Aorta (tissue), 5 donors: Measurements from ENCODE around the gene POLR1B. TPM values are rescaled to one million over a fixed set of nuclear protein-coding genes. Genes with fewer than 3 reads are reported as not detected.
"Not testable (repeated sequence)": the region's sequence is repeated elsewhere in the genome, so short reads cannot be mapped to it uniquely, and the experiment has no call there.

Experiments used
- ATAC-seq: fragments of 200-7000 bp; cut with Tn5 transposase; one replicate; pipeline ENCODE4 v1.9.1; 2022; ENCODE audit warnings: moderate library complexity; ENCODE audit not compliant: low FRiP score
- DNase-seq, 2 donors: peaks; one replicate each; pipeline ENCODE4 v3.0.0-alpha.2; 2020
- H3K27ac ChIP-seq, 2 donors: one replicate each; pipeline ENCODE4 v1.5.1; 2013; ENCODE audit warnings: low read length in 2 of 2, mild to moderate bottlenecking in 2 of 2, moderate library complexity in 2 of 2, control low read depth in 1 of 2, inconsistent platforms in 1 of 2, low read depth in 1 of 2
- H3K27me3 ChIP-seq, 2 donors: one replicate each; pipeline ENCODE4 v1.6.1; 2013; ENCODE audit warnings: control low read depth in 1 of 2, low read length in 1 of 2, mild to moderate bottlenecking in 1 of 2, moderate library complexity in 1 of 2; ENCODE audit not compliant: insufficient read depth in 2 of 2, control insufficient read depth in 1 of 2
- H3K36me3 ChIP-seq, 2 donors: one replicate each; pipeline ENCODE4 v1.6.1; 2013; ENCODE audit warnings: control low read depth in 1 of 2, low read length in 1 of 2, mild to moderate bottlenecking in 1 of 2; ENCODE audit not compliant: insufficient read depth in 2 of 2, control insufficient read depth in 1 of 2
- H3K4me1 ChIP-seq, 2 donors: one replicate each; pipeline ENCODE4 v1.6.1; 2013; ENCODE audit warnings: low read length in 2 of 2, control low read depth in 1 of 2, mild to moderate bottlenecking in 1 of 2, moderate library complexity in 1 of 2; ENCODE audit not compliant: insufficient read depth in 2 of 2, control insufficient read depth in 1 of 2
- H3K4me3 ChIP-seq, 2 donors: one replicate each; pipeline ENCODE4 v1.5.1; 2013; ENCODE audit warnings: low read length in 2 of 2, control low read depth in 1 of 2, mild to moderate bottlenecking in 1 of 2
- H3K9me3 ChIP-seq: one replicate; pipeline ENCODE4 v1.6.1; 2013; ENCODE audit warnings: mild to moderate bottlenecking, low read length; ENCODE audit not compliant: control insufficient read depth
- WGBS, 2 donors: extraction: QIAGEN DNeasy Blood & Tissue Kit; methylation state at CpG; one replicate each; pipeline ENCODE4 v1.1.7; 2013; 5-methylcytosine and 5-hydroxymethylcytosine counted together
- intact Hi-C, 2 donors: fragments of 100-400 bp; cut with DNase I; formaldehyde crosslinking; loops; one replicate each; pipeline versions ENCODE4 v1.14.2 to v1.15.0; 2022
- polyA plus RNA-seq, 2 donors: library from polyadenylated mRNA; stranded (reverse); fragments of 200-250 nt; gene quantifications; one replicate each; pipeline ENCODE4 v1.2.3, GENCODE V29; 2013
- total RNA-seq, 2 donors: library from RNA; stranded (reverse); fragmentation: NEBNext Ultra II Directional; extraction: Animal tissue kit (Norgen Biotek cat#: 25700); gene quantifications; one replicate each; pipeline ENCODE4 v1.2.1, GENCODE V29; 2021
- donor health status: healthy with polysubstance abuse.
- donor health status: Bipolar disorder and iron deficiency.
- donor health status: DM: no; HTN: no; CAD: no.
- donor health status: DM: no; HTN: no; CAD: no.
- donor health status: DM: yes; HTN: yes; CAD: no.

Gene POLR1B
- total and polyA plus RNA-seq, 4 donors = 3.6 to 13.5 (median 6.6) TPM

GRCh38 chr2:112534826-112535225, 7.4 kb upstream of the POLR1B start:
- Histone ChIP-seq H3K4me1 (no peaks in the 10 kb centered on the region), H3K27ac (no peak overlapping the region), H3K9me3 (no peaks in the 10 kb centered on the region), H3K36me3 (peaks cover 0 to 4% of the 10 kb centered on the region in 2 donors), H3K27me3 (no peaks in the 10 kb centered on the region), H3K4me3 (no peak overlapping the region)
- intact Hi-C loops = no loop called here
- ATAC-seq = no peak
- no peak for DNase-seq
- WGBS, 2 donors = 42 to 63% methylated on average over 1 of the region's 1 CpG

DNA sequence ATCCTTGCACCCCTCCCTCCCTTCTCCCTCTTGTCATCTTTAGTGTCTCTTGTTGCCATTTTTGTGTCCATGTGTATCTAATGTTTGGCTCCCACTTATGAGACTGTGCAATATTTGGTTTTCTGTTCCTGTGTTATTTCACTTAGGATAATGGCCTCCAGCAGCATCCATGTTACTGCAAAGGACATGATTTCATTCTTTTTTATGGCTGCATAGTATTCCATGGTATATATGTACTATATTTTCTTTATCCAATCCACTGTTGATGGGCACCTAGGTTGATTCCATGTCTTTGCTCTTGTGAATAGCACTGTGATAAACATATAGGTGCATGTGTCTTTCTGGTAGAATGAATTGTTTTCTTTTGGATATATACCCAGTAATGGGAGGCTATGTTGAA, 5.6 kb upstream of the POLR1B start:
- H3K36me3 ChIP-seq, intact Hi-C loops, H3K9me3 ChIP-seq, DNase-seq, ATAC-seq, H3K27ac ChIP-seq, H3K27me3 ChIP-seq, H3K4me1 ChIP-seq, H3K4me3 ChIP-seq: not testable (repeated sequence)

DNA sequence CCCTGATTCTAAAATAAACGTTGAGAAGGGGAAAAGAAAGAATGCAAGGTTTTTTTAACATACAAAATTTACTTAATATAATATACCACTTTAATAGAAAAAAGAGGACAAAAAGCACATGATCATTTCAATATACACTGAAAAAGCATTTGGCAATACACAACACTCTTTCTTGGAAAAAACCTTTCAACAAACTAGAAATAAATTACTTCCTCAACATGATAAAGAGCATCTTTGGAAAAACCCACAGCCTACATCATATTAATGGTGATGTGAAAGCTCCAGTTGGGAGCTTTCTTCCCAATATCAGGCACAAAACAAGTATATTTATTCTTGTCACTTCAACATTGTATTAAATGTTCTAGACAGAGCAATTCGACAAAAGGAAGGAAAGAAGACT, 3.0 kb upstream of the POLR1B start:
- H3K27ac ChIP-seq = no peak overlapping the region
- no peaks in the 10 kb centered on the region for H3K9me3 ChIP-seq
- DNase-seq = no peak
- H3K36me3 ChIP-seq = no peaks in the 10 kb centered on the region
- peaks cover 0 to 5% of the 10 kb centered on the region in 2 donors for H3K4me1 ChIP-seq
- no peaks in the 10 kb centered on the region for H3K27me3 ChIP-seq
- H3K4me3 ChIP-seq = no peak overlapping the region
- intact Hi-C loops = no loop called here
- no peak for ATAC-seq
- 59 to 60% methylated on average over 2 of the region's 2 CpGs for WGBS, 2 donors

DNA sequence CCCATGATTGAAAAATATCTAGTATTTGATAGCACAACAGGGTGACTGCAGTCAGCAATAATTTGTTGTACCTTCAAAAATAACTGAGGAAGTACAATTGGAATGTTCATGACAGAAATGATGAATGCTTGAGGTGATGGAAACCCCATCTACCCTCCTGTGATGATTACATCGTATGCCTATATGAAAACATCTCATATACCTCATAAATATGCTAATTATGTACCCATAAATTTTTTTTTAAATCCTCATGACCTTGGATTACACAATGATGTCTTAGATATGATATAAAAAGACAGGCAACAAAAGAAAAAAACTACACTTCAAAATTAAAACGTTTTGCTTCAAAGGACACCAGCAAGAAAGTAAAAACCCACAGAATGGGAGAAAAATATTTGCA, 1.4 kb upstream of the POLR1B start:
- WGBS, 2 donors = 36 to 43% methylated on average over 2 of the region's 2 CpGs
- Histone ChIP-seq H3K4me3 (no peak overlapping the region), H3K36me3 (no peaks in the 10 kb centered on the region), H3K27ac (no peak overlapping the region), H3K4me1 (peaks cover 0 to 5% of the 10 kb centered on the region in 2 donors), H3K27me3 (no peaks in the 10 kb centered on the region), H3K9me3 (no peaks in the 10 kb centered on the region)
- intact Hi-C loops = loop anchor here (2.0 to 5.0 kb wide), 2 partner anchors 41 to 58 kb away; partner anchors contain the start of genes CHCHD5 (in 1 of the 2) and TTL (in 1 of the 2)
- DNase-seq (no peak), ATAC-seq (no peak)

- WGBS, 2 donors = 15 to 18% methylated on average over 34 of the region's 34 CpGs
- no peaks in the 10 kb centered on the region for H3K27me3 ChIP-seq
- H3K4me3 ChIP-seq = peak overlapping the region; percentile 36 to 78
- ATAC-seq (peak; percentile 91), DNase-seq (peak; percentile 85 to 89)
- no peaks in the 10 kb centered on the region for H3K9me3 ChIP-seq
- H3K4me1 ChIP-seq = peaks cover 0 to 5% of the 10 kb centered on the region in 2 donors
- H3K36me3 ChIP-seq = peaks cover 0 to 3% of the 10 kb centered on the region in 2 donors
- H3K27ac ChIP-seq = peak overlapping the region; percentile 51 to 78
- intact Hi-C loops = loop anchor here (2.0 to 5.0 kb wide), 2 partner anchors 41 to 59 kb away; partner anchors contain the start of genes TTL (in 2 of the 2) and CHCHD5 (in 1 of the 2)
These were observed 746 bp upstream of the POLR1B start for GRCh38 chr2:112541315-112542122.

DNA sequence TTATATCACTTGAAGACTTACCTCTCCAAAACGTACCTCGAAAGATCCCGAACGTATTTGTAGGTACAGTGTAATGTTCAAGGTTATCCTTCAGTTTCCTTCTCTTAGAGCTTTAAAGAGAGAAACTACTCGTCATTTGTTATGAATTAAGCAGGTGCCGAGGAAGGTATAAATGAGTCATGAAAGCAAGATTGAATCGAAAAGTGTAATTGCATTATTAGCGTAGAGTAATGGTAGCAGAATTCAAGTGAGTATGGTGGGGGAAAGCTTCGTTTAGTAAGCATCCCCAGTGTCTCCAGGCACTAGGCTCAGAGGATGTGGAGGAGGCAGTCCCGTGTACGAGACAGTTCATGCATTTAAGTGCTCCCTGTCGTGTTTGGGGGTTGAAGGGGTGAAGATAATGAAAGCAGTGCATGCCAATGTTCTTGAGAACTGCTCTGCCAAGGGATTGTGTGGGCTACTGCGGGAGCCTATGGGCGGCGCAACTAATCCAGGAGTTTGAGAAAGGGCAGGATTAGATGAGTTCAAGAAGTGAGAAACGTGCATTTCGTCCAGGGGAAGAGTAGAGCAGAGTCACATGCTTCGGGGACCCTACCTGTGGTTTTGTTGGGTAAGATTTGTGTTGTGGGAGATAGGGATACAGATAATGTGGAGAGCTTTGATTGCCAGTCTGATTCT, 858 bp downstream of the POLR1B start:
- DNase-seq (no peak), ATAC-seq (no peak)
- H3K27ac ChIP-seq = no peak overlapping the region
- peaks cover 5 to 6% of the 10 kb centered on the region in 2 donors for H3K36me3 ChIP-seq
- 9 to 11% methylated on average over 18 of the region's 18 CpGs for WGBS, 2 donors
- intact Hi-C loops = loop anchor here in 1 of 2 donors (2.0 to 5.0 kb wide), 2 partner anchors 39 to 60 kb away; partner anchors contain the start of genes CHCHD5 and TTL
- H3K27me3 ChIP-seq = no peaks in the 10 kb centered on the region
- no peaks in the 10 kb centered on the region for H3K9me3 ChIP-seq
- peaks cover 0 to 5% of the 10 kb centered on the region in 2 donors for H3K4me1 ChIP-seq
- H3K4me3 ChIP-seq = peak overlapping the region; percentile 36 to 78

DNA sequence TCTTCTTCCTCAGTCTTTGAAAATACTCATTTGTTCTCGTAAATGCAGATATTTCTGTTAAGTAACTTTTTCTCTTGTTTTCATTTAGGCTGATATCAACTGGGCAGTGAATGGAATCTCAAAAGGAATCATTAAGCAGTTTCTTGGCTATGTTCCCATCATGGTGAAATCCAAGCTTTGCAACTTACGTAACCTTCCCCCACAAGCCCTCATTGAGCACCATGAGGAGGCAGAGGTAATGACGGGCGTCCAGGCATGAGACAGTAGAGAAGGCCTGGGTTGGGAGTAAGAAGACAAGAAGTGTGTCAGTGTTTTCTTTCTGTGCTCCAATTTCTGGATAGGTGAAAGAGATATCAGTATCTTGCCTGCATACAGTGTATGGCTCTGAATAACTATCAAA, 5.1 kb downstream of the POLR1B start:
- 88 to 92% methylated on average over 4 of the region's 4 CpGs for WGBS, 2 donors
- H3K36me3 ChIP-seq = peaks cover 6 to 10% of the 10 kb centered on the region in 2 donors
- H3K4me1 ChIP-seq = peaks cover 0 to 5% of the 10 kb centered on the region in 2 donors
- DNase-seq (no peak), ATAC-seq (no peak)
- H3K9me3 ChIP-seq = no peaks in the 10 kb centered on the region
- intact Hi-C loops = no loop called here
- no peak overlapping the region for H3K27ac ChIP-seq
- no peak overlapping the region for H3K4me3 ChIP-seq
- H3K27me3 ChIP-seq = no peaks in the 10 kb centered on the region

DNA sequence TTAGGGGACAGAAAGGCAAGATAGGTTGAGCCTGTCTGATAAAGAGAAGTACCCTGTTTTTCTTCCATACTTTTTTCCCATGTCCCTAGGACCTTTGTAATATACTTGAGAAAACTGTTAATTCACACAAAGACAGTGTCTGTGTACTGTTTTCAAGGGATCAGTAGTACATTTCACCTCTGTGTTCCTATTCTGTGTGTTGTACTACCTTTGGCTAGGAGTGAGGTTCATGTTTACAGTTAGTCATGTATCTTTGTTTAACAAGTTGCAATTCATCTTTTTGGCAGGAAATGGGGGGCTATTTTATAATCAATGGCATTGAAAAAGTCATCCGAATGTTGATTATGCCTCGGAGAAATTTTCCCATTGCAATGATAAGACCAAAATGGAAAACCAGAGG, 6.7 kb downstream of the POLR1B start:
- peaks cover 6 to 13% of the 10 kb centered on the region in 2 donors for H3K36me3 ChIP-seq
- H3K9me3 ChIP-seq = no peaks in the 10 kb centered on the region
- no peak for DNase-seq
- H3K27ac ChIP-seq = no peak overlapping the region
- WGBS, 2 donors = 92 to 94% methylated on average over 2 of the region's 2 CpGs
- H3K4me3 ChIP-seq = no peak overlapping the region
- intact Hi-C loops = no loop called here
- no peaks in the 10 kb centered on the region for H3K4me1 ChIP-seq
- no peak for ATAC-seq
- no peaks in the 10 kb centered on the region for H3K27me3 ChIP-seq
